A549 (cell line): ENCODE measurements around the gene NAP1L4. TPM values are rescaled to one million over a fixed set of nuclear protein-coding genes. Genes with fewer than 3 reads are reported as not detected.

ENCODE experiments used
- ATAC-seq, 2 experiments: fragments of 200-7000 bp in 1 of 2; fragments of >200 bp in 1 of 2; cut with Nextera tagmentation in 1 of 2; cut with Tn5 transposase in 1 of 2; 3 replicates each; pipeline versions ENCODE4 v1.8.0 to v1.9.1; 2018 to 2020; ENCODE audit warnings: mild to moderate bottlenecking in 1 of 2, moderate library complexity in 1 of 2
- CTCF ChIA-PET: fragments of 300-600 bp; sonication (Branson Sonifier 250); formaldehyde crosslinking; extraction: SDS; loops from one replicate; lab custom pipeline; 2021; ENCODE audit warnings: antibody characterized with exemption, inconsistent platforms; lab: Yijun Ruan, JAX
- POLR2A ChIA-PET: fragments of 350-600 bp; formaldehyde crosslinking; extraction: SDS; loops from one replicate; lab custom pipeline; 2021; ENCODE audit warnings: antibody characterized with exemption, inconsistent platforms; lab: Yijun Ruan, JAX
- DNase-seq, 2 experiments: peaks; one replicate each; pipeline versions ENCODE4 v3.0.0 to v3.0.0-alpha.2; 2011 to 2016; ENCODE audit warnings: low read depth in 1 of 2, low spot score in 1 of 2
- FAIRE-seq: peaks from 2 replicates; lab custom pipeline; 2011; peaks lifted over from hg19 to GRCh38; lab: Jason Lieb, UNC
- H3K27ac ChIP-seq, 2 experiments: fragments of >200 bp; sonication (Bioruptor Twin); formaldehyde crosslinking; 3 replicates each; pipeline ENCODE4 v1.5.1; 2016 to 2017
- H3K4me1 ChIP-seq: fragments of >200 bp; sonication (Bioruptor Twin); formaldehyde crosslinking; 3 replicates; pipeline ENCODE4 v1.6.1; 2016
- H3K4me2 ChIP-seq: fragments of >200 bp; sonication (Bioruptor Twin); formaldehyde crosslinking; 3 replicates; pipeline ENCODE4 v1.6.1; 2016
- H3K4me3 ChIP-seq: fragments of >200 bp; sonication (Bioruptor Twin); formaldehyde crosslinking; 3 replicates; pipeline ENCODE4 v1.5.1; 2016
- H3K9me3 ChIP-seq: fragments of >200 bp; sonication (Bioruptor Twin); formaldehyde crosslinking; 3 replicates; pipeline ENCODE4 v1.6.1; 2016
- CBX8 ChIP-seq: fragments of 200-600 bp; sonication (generic); IDR thresholded peaks from 2 replicates; pipeline ENCODE4 v1.6.1; 2016
- CHD4 ChIP-seq: fragments of 200-600 bp; sonication (generic); IDR thresholded peaks from 2 replicates; pipeline ENCODE4 v1.6.1; 2016; ENCODE audit warnings: antibody characterized with exemption, mild to moderate bottlenecking, borderline replicate concordance
- CTCF ChIP-seq: fragments of >200 bp; sonication (Bioruptor Twin); formaldehyde crosslinking; IDR thresholded peaks from 3 replicates; pipeline ENCODE4 v1.5.1; 2016
- EHF ChIP-seq: fragments of 250-450 bp; sonication (Bioruptor Pico); IDR thresholded peaks from 2 replicates; pipeline ENCODE4 v1.5.0; 2020; ENCODE audit warnings: mild to moderate bottlenecking
- EP300 ChIP-seq, 2 experiments: fragments of >200 bp; sonication (Bioruptor Twin); formaldehyde crosslinking; IDR thresholded peaks; 2 replicates in 1 of 2; 3 replicates in 1 of 2; pipeline ENCODE4 v1.6.1; 2016 to 2017
- ESRRA ChIP-seq: fragments of 150-350 bp; IDR thresholded peaks from 2 replicates; pipeline ENCODE4 v1.6.1; 2014; ENCODE audit warnings: mild to moderate bottlenecking, low read length, borderline replicate concordance
- FOSB ChIP-seq: fragments of 250-450 bp; sonication (Bioruptor Pico); IDR thresholded peaks from 2 replicates; pipeline ENCODE4 v1.5.0; 2020; ENCODE audit warnings: mild to moderate bottlenecking, moderate library complexity
- GATA3 ChIP-seq: IDR thresholded peaks from 2 replicates; pipeline ENCODE4 v1.6.1; 2012; ENCODE audit warnings: borderline replicate concordance
- HDAC2 ChIP-seq: fragments of 200-600 bp; sonication (generic); IDR thresholded peaks from 2 replicates; pipeline ENCODE4 v1.6.1; 2016
- HOXA7 ChIP-seq: fragments of 250-450 bp; sonication (Bioruptor Pico); IDR thresholded peaks from 2 replicates; pipeline ENCODE4 v1.5.0; 2020; ENCODE audit warnings: mild to moderate bottlenecking, moderate library complexity
- HOXB13 ChIP-seq: fragments of 250-450 bp; sonication (Bioruptor Pico); IDR thresholded peaks from 2 replicates; pipeline ENCODE4 v1.5.0; 2020; ENCODE audit warnings: low read depth, mild to moderate bottlenecking, moderate library complexity
- MAZ ChIP-seq: fragments of 150-350 bp; IDR thresholded peaks from 2 replicates; pipeline ENCODE4 v1.6.1; 2014; ENCODE audit warnings: antibody characterized with exemption, low read depth, low read length, borderline replicate concordance
- MYC ChIP-seq: IDR thresholded peaks from 2 replicates; pipeline ENCODE4 v1.6.1; 2012; ENCODE audit warnings: mild to moderate bottlenecking, inconsistent platforms, low read length, improper control_type of control experiment, borderline replicate concordance
- PHF8 ChIP-seq: fragments of 200-600 bp; sonication (generic); IDR thresholded peaks from 2 replicates; pipeline ENCODE4 v1.6.1; 2016; ENCODE audit warnings: low read depth, mild to moderate bottlenecking, antibody characterized with exemption, moderate library complexity, borderline replicate concordance
- RAD21 ChIP-seq, 2 experiments: fragments of >200 bp in 1 of 2; sonication (Bioruptor Twin) in 1 of 2; formaldehyde crosslinking in 1 of 2; IDR thresholded peaks in 1 of 2; conservative IDR thresholded peaks in 1 of 2; 2 replicates in 1 of 2; 3 replicates in 1 of 2; pipeline ENCODE4 v1.6.1; 2012 to 2018; ENCODE audit warnings: inconsistent platforms in 1 of 2
- RARB ChIP-seq: fragments of 250-450 bp; sonication (Bioruptor Pico); IDR thresholded peaks from 2 replicates; pipeline ENCODE4 v1.8.0; 2021; ENCODE audit warnings: mild to moderate bottlenecking, moderate library complexity
- RFX5 ChIP-seq: fragments of 450-650 bp; IDR thresholded peaks from 2 replicates; pipeline ENCODE4 v1.7.1; 2014; ENCODE audit warnings: antibody characterized with exemption, mild to moderate bottlenecking, moderate library complexity
- RNF2 ChIP-seq: fragments of 200-600 bp; sonication (generic); IDR thresholded peaks from 2 replicates; pipeline ENCODE4 v1.6.1; 2016; ENCODE audit warnings: low read depth, mild to moderate bottlenecking, antibody characterized with exemption, moderate library complexity, borderline replicate concordance
- SREBF2 ChIP-seq: fragments of 450-650 bp; IDR thresholded peaks from 2 replicates; pipeline ENCODE4 v1.6.1; 2014; ENCODE audit warnings: mild to moderate bottlenecking, moderate library complexity
- TFCP2L1 ChIP-seq: fragments of 250-450 bp; sonication (Bioruptor Pico); IDR thresholded peaks from 2 replicates; pipeline ENCODE4 v1.5.0; 2021; ENCODE audit warnings: mild to moderate bottlenecking
- TP53 ChIP-seq: fragments of 250-450 bp; sonication (Bioruptor Pico); IDR thresholded peaks from 2 replicates; pipeline ENCODE4 v1.5.0; 2021; ENCODE audit warnings: mild to moderate bottlenecking, moderate library complexity
- USF2 ChIP-seq: fragments of 450-650 bp; IDR thresholded peaks from 2 replicates; pipeline ENCODE4 v1.6.1; 2014; ENCODE audit warnings: antibody characterized with exemption
- ZC3H11A ChIP-seq: fragments of 450-650 bp; IDR thresholded peaks from 2 replicates; pipeline ENCODE4 v1.6.1; 2014; ENCODE audit warnings: antibody characterized with exemption, mild to moderate bottlenecking
- ZFP36 ChIP-seq: fragments of 450-650 bp; IDR thresholded peaks from 2 replicates; pipeline ENCODE4 v1.6.1; 2014; ENCODE audit warnings: borderline replicate concordance; ENCODE audit not compliant: partially characterized antibody
- ZNF302 ChIP-seq: fragments of 250-450 bp; sonication (Bioruptor Pico); IDR thresholded peaks from 2 replicates; pipeline ENCODE4 v1.9.0; 2021; ENCODE audit warnings: inconsistent platforms, mild to moderate bottlenecking, moderate library complexity
- ZSCAN20 ChIP-seq: fragments of 250-450 bp; sonication (Bioruptor Pico); IDR thresholded peaks from 2 replicates; pipeline ENCODE4 v1.8.0; 2022; ENCODE audit warnings: mild to moderate bottlenecking, moderate library complexity
- WGBS: methylation state at CpG from one replicate; pipeline ENCODE4 v1.1.6; 2017; ENCODE audit errors: missing lambda C conversion rate; 5-methylcytosine and 5-hydroxymethylcytosine counted together
- polyA plus RNA-seq, 4 experiments: library from polyadenylated mRNA; depleted of rRNA in 3 of 4; stranded (reverse); fragments of >200 nt; fragmentation: RNase III in 1 of 4; extraction: RNeasy Plus Mini Kit Qiagen cat#74134 plus additional on column Dnase treatment in 1 of 4; gene quantifications; 2 replicates in 3 of 4; 3 replicates in 1 of 4; pipeline ENCODE4 v1.2.3, GENCODE V29; 2011 to 2017

The NAP1L4 gene
- polyA plus RNA-seq, 2 of the 4 experiments (the other 2 are of a cell fraction) = 132 to 148 TPM

- TF ChIP-seq HOXB13 (CRISPR knock-in tag) (no peak), GATA3 (no peak), ZNF302 (CRISPR knock-in tag) (no peak), EP300 (IDR thresholded peaks at IDR 0.05) (no peak), CBX8 (no peak), HOXA7 (CRISPR knock-in tag) (no peak), USF2 (no peak), CHD4 (no peak), RAD21 (conservative IDR thresholded peaks at IDR 0.05 in 1 of 2, IDR thresholded peaks at IDR 0.05 in 1 of 2) (peak; percentile 73 to 89), RFX5 (no peak)
Measured at GRCh38 chr11:3037040-3037944, 45.2 kb upstream of the NAP1L4 start (continued).

- WGBS = 88% methylated on average over 5 of the region's 5 CpGs
- CTCF ChIA-PET = interaction anchor here (0.7 to 11.4 kb wide), 28 partner anchors 12 to 199 kb away, joined by 3 to 210 read pairs (median 7); partner anchors contain the start of genes CARS1 and PHLDA2
- no peak for FAIRE-seq
Measured at GRCh38 chr11:3036419-3036818, 44.3 kb upstream of the NAP1L4 start.

GRCh38 chr11:3035333-3035732, 43.2 kb upstream of the NAP1L4 start:
- no peak overlapping the region for H3K4me3 ChIP-seq
- H3K9me3 ChIP-seq = no peaks in the 10 kb centered on the region
- POLR2A ChIA-PET = no interaction called here
- no peak for TF ChIP-seq CHD4
- no peak for TF ChIP-seq RNF2
- TF ChIP-seq ESRRA = no peak
- TF ChIP-seq PHF8 = no peak
- no peak for TF ChIP-seq RFX5
- TF ChIP-seq ZC3H11A = no peak
- FAIRE-seq (no peak), ATAC-seq (no peak), DNase-seq (no peak)
- CTCF ChIA-PET = interaction anchor here (0.9 to 11.4 kb wide), 8 partner anchors 11 to 106 kb away, joined by 3 to 210 read pairs (median 22); partner anchors contain the start of gene PHLDA2
- no peak overlapping the region for H3K4me2 ChIP-seq
- H3K27ac ChIP-seq = no peak overlapping the region
- no peaks in the 10 kb centered on the region for H3K4me1 ChIP-seq

More at GRCh38 chr11:3036419-3036818, 44.3 kb upstream of the NAP1L4 start:
- Histone ChIP-seq H3K9me3 (no peaks in the 10 kb centered on the region), H3K4me3 (no peak overlapping the region), H3K4me2 (no peak overlapping the region), H3K4me1 (no peaks in the 10 kb centered on the region), H3K27ac (no peak overlapping the region)
- DNase-seq (no peak), ATAC-seq (no peak)
- POLR2A ChIA-PET = no interaction called here
- TF ChIP-seq ZFP36 = no peak
- TF ChIP-seq HDAC2 = no peak
- TF ChIP-seq RARB (CRISPR knock-in tag) = no peak
- TF ChIP-seq MAZ = no peak
- TF ChIP-seq TFCP2L1 (CRISPR knock-in tag) = no peak
- TF ChIP-seq CHD4 = no peak
- no peak for TF ChIP-seq ESRRA

- CTCF ChIA-PET = interaction anchor here (2.8 kb wide), 1 partner anchor 61 kb away, joined by 11 read pairs; no protein-coding TSS in a partner anchor
- no peak for ATAC-seq
- TF ChIP-seq CBX8 (no peak), RARB (CRISPR knock-in tag) (no peak), FOSB (CRISPR knock-in tag) (no peak), CTCF (no peak), ZSCAN20 (no peak), ESRRA (no peak), EHF (CRISPR knock-in tag) (no peak), CHD4 (no peak), SREBF2 (no peak), MYC (no peak), TP53 (CRISPR knock-in tag) (no peak)
Measured at GRCh38 chr11:3030289-3031070, 38.4 kb upstream of the NAP1L4 start.

More at GRCh38 chr11:3030289-3031070, 38.4 kb upstream of the NAP1L4 start:
- DNase-seq = no peak
- WGBS = 95% methylated on average over 17 of the region's 18 CpGs
- POLR2A ChIA-PET = no interaction called here
- Histone ChIP-seq H3K9me3 (no peaks in the 10 kb centered on the region), H3K4me3 (no peak overlapping the region), H3K4me2 (no peak overlapping the region), H3K27ac (no peak overlapping the region), H3K4me1 (no peaks in the 10 kb centered on the region)
- FAIRE-seq = no peak
